Nephron (organoid): ENCODE data around the gene POLR1E.
A peak's percentile ranks its signal among the peaks of the same experiment; 100 is the strongest.

Experiments
- H3K27ac Mint-ChIP-seq, 3 experiments: 2 replicates each; pipeline ENCODE4 v1.8.0; 2020; ENCODE audit warnings: mixed read lengths in 3 of 3, mild to moderate bottlenecking in 2 of 3, moderate library complexity in 1 of 3
- H3K27me3 Mint-ChIP-seq: 2 replicates; pipeline ENCODE4 v1.8.0; 2021; ENCODE audit warnings: low read depth, mild to moderate bottlenecking, moderate library complexity, mixed read lengths
- H3K36me3 Mint-ChIP-seq: 2 replicates; pipeline ENCODE4 v1.8.0; 2020; ENCODE audit warnings: low read depth, mixed read lengths
- H3K4me1 Mint-ChIP-seq: 2 replicates; pipeline ENCODE4 v1.8.0; 2020; ENCODE audit warnings: mixed read lengths
- H3K4me3 Mint-ChIP-seq, 3 experiments: 2 replicates each; pipeline ENCODE4 v1.8.0; 2020; ENCODE audit warnings: mild to moderate bottlenecking in 3 of 3, mixed read lengths in 3 of 3, moderate library complexity in 2 of 3
- H3K9me3 Mint-ChIP-seq: 2 replicates; pipeline ENCODE4 v1.8.0; 2020; ENCODE audit warnings: mixed read lengths
- CTCF ChIP-seq, 3 experiments: fragments of 200-600 bp; sonication (generic); IDR thresholded peaks; one replicate each; pipeline ENCODE4 v1.5.0; 2021; ENCODE audit warnings: antibody characterized with exemption in 3 of 3; ENCODE audit not compliant: unreplicated experiment in 3 of 3

POLR1E gene

DNA sequence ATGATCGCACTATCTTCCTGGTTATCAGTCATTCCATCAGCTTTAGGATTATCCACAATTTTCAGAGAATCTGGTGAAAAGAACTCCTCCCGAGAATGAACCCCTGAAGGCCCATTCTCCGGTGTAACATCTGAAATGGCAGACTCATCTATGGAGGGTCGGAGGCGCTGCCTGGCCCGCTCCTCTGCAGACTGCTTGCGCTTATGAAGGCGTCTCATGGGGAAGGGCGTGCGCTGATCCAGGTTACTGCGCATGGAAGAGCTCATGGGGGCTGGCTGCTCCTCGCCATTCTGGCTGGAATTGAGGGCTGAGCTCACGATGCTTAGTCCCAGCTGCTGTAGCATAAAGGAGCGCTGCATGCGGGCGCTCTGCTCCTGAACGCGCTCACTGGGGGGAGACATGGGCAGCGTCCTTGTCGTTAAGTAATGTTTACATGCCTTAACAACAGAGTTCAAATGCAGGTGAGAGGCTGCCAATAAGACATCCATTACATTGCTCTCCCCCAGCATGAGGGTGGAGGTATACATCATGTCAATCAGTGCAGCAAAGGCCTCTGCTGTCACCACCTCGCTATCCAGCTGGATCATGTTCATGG is 43.9 kb upstream of the POLR1E start:
- H3K4me3 Mint-ChIP-seq, result no peak overlapping the region
- H3K36me3 Mint-ChIP-seq, result peaks cover 64% of the 10 kb centered on the region
- peak overlapping the region in 1 of 3 experiments; percentile 40 for H3K27ac Mint-ChIP-seq
- no peaks in the 10 kb centered on the region for H3K4me1 Mint-ChIP-seq
- TF ChIP-seq CTCF (IDR thresholded peaks at IDR 0.05; ENCODE audit: unreplicated experiment in 3 of 3), result no peak
- H3K27me3 Mint-ChIP-seq, result no peaks in the 10 kb centered on the region
- H3K9me3 Mint-ChIP-seq, result no peaks in the 10 kb centered on the region

GRCh38 chr9:37442556-37442955 is 43.2 kb upstream of the POLR1E start:
- no peak overlapping the region for H3K4me3 Mint-ChIP-seq
- TF ChIP-seq CTCF (IDR thresholded peaks at IDR 0.05; ENCODE audit: unreplicated experiment in 3 of 3), result no peak
- H3K27ac Mint-ChIP-seq, result peak overlapping the region in 1 of 3 experiments; percentile 40
- peaks cover 60% of the 10 kb centered on the region for H3K36me3 Mint-ChIP-seq
- no peaks in the 10 kb centered on the region for H3K9me3 Mint-ChIP-seq
- H3K27me3 Mint-ChIP-seq, result no peaks in the 10 kb centered on the region
- no peaks in the 10 kb centered on the region for H3K4me1 Mint-ChIP-seq

DNA sequence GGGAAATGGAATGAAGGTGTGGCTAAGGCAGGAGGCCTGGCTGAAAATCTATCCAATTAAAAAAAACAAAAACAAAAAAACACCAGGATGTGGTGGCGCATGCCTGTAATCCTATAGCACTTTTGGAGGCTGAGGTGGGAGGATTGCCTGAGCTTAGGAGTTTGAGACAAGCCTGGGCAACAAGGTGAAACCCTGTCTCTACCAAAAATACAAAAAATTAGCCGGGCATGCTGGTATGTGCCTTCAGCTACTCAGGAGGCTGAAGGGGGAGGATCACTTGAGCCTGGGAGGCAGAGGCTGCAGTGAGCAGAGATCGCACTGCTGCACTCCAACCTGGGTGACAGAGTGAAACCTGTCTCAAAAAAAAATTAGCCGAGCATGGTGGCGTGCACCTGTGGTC is 42.2 kb upstream of the POLR1E start:
- no peaks in the 10 kb centered on the region for H3K27me3 Mint-ChIP-seq
- H3K9me3 Mint-ChIP-seq, result no peaks in the 10 kb centered on the region
- TF ChIP-seq CTCF (IDR thresholded peaks at IDR 0.05; ENCODE audit: unreplicated experiment in 3 of 3), result no peak
- H3K4me3 Mint-ChIP-seq, result no peak overlapping the region
- no peak overlapping the region for H3K27ac Mint-ChIP-seq
- peaks cover 58% of the 10 kb centered on the region for H3K36me3 Mint-ChIP-seq
- H3K4me1 Mint-ChIP-seq, result no peaks in the 10 kb centered on the region

- H3K27me3 Mint-ChIP-seq, result no peaks in the 10 kb centered on the region
- H3K4me3 Mint-ChIP-seq, result no peak overlapping the region
- peaks cover 48% of the 10 kb centered on the region for H3K36me3 Mint-ChIP-seq
- no peak for TF ChIP-seq CTCF (IDR thresholded peaks at IDR 0.05; ENCODE audit: unreplicated experiment in 3 of 3)
- H3K9me3 Mint-ChIP-seq, result no peaks in the 10 kb centered on the region
- no peak overlapping the region for H3K27ac Mint-ChIP-seq
- no peaks in the 10 kb centered on the region for H3K4me1 Mint-ChIP-seq
These were observed 40.9 kb upstream of the POLR1E start for GRCh38 chr9:37444890-37445289.

DNA sequence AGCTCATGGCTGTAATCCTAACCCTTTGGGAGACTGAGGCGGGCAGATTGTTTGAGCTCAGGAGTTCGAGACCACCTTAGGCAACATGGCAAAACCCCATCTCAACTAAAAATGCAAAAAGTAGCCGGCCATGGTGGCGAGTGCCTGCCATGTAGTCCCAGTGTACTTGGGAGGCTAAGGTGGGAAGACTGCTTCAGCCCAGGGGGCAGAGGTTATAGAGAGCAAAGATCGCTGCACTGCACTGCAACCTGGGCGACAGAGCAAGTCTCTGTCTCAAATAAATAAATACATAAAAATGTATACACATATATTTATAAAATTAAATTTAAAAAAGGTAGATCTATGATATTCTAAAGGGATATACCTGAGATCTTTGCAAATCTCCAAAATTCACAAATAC is 39.9 kb upstream of the POLR1E start:
- H3K9me3 Mint-ChIP-seq, result no peaks in the 10 kb centered on the region
- H3K27ac Mint-ChIP-seq, result no peak overlapping the region
- peaks cover 46% of the 10 kb centered on the region for H3K36me3 Mint-ChIP-seq
- H3K4me3 Mint-ChIP-seq, result no peak overlapping the region
- H3K27me3 Mint-ChIP-seq, result no peaks in the 10 kb centered on the region
- H3K4me1 Mint-ChIP-seq, result no peaks in the 10 kb centered on the region
- TF ChIP-seq CTCF (IDR thresholded peaks at IDR 0.05; ENCODE audit: unreplicated experiment in 3 of 3), result no peak

- H3K36me3 Mint-ChIP-seq, result peaks cover 42% of the 10 kb centered on the region
- no peak for TF ChIP-seq CTCF (IDR thresholded peaks at IDR 0.05; ENCODE audit: unreplicated experiment in 3 of 3)
- H3K27me3 Mint-ChIP-seq, result no peaks in the 10 kb centered on the region
- peak overlapping the region in 1 of 3 experiments; percentile 25 for H3K27ac Mint-ChIP-seq
- H3K4me1 Mint-ChIP-seq, result no peaks in the 10 kb centered on the region
- H3K9me3 Mint-ChIP-seq, result no peaks in the 10 kb centered on the region
- no peak overlapping the region for H3K4me3 Mint-ChIP-seq
These were observed 39.3 kb upstream of the POLR1E start for GRCh38 chr9:37446401-37446800.
